ENCODE measurements around the gene TLR9. TPM values are rescaled to one million over a fixed set of nuclear protein-coding genes. Genes with fewer than 3 reads are reported as not detected.

The TLR9 gene
- total RNA-seq, 1 donor from 2014 or later, result 1.4 TPM

- no peak for DNase-seq (ENCODE audit: low spot score)
Measured at GRCh38 chr3:52172262-52172757, 53.1 kb downstream of the TLR9 start.

GRCh38 chr3:52171514-52172261 is 53.8 kb downstream of the TLR9 start:
- DNase-seq (ENCODE audit: low spot score), result no peak

Other genes with a start within 250 kb of the TLR9 start
- 47.6 TPM for gene ACY1, start 242.1 kb downstream of the TLR9 start, total RNA-seq
- 836 TPM for gene RPL29, start 229.8 kb downstream of the TLR9 start, total RNA-seq
- gene DUSP7, start 169.1 kb downstream of the TLR9 start, total RNA-seq, result 20.4 TPM
- 3.4 TPM for gene POC1A, start 71.2 kb downstream of the TLR9 start, total RNA-seq
- gene ALAS1, start 27.5 kb downstream of the TLR9 start, total RNA-seq, result 62.4 TPM
- gene TWF2, start 13.5 kb upstream of the TLR9 start, total RNA-seq, result 72.8 TPM
- gene PPM1M, start 20.1 kb upstream of the TLR9 start, total RNA-seq, result 33.0 TPM
- 71.0 TPM for gene WDR82, start 53.0 kb upstream of the TLR9 start, total RNA-seq
- 53.6 TPM for gene GLYCTK, start 62.2 kb upstream of the TLR9 start, total RNA-seq
- gene DNAH1, start 90.7 kb upstream of the TLR9 start, total RNA-seq, result 13.8 TPM
- 71.3 TPM for gene BAP1, start 184.4 kb upstream of the TLR9 start, total RNA-seq
- 5.4 TPM for gene PHF7, start 185.0 kb upstream of the TLR9 start, total RNA-seq
- gene SEMA3G, start 219.5 kb upstream of the TLR9 start, total RNA-seq, result 11.6 TPM
- gene TNNC1, start 228.4 kb upstream of the TLR9 start, total RNA-seq, result 0.81 TPM
- gene NISCH, start 230.0 kb upstream of the TLR9 start, total RNA-seq, result 111 TPM